CD14-positive monocyte (primary cell): ENCODE results near the gene RAB10. TPM values are rescaled to one million over a fixed set of nuclear protein-coding genes. Genes with fewer than 3 reads are reported as not detected.

Source experiments
- DNase-seq, 3 donors: peaks; one replicate each; pipeline ENCODE4 v3.0.0-alpha.2; 2011 to 2022
- H2AFZ ChIP-seq: 2 replicates; pipeline ENCODE4 v1.6.0; 2012; ENCODE audit warnings: mild to moderate bottlenecking, low read depth, low read length, inconsistent platforms; ENCODE audit not compliant: insufficient read depth, poor library complexity, severe bottlenecking
- H3K27ac ChIP-seq, 2 donors: 1 replicate in 1 of 2; 2 replicates in 1 of 2; pipeline ENCODE4 v1.5.1; 2012 to 2013; ENCODE audit warnings: low read length in 2 of 2, control low read depth in 1 of 2, inconsistent platforms in 1 of 2, low read depth in 1 of 2, mild to moderate bottlenecking in 1 of 2
- H3K27me3 ChIP-seq, 2 donors: one replicate each; pipeline versions ENCODE4 v1.6.0 to v1.6.1; 2011 to 2013; ENCODE audit warnings: low read length in 2 of 2; ENCODE audit not compliant: control insufficient read depth in 2 of 2, insufficient read depth in 2 of 2
- H3K36me3 ChIP-seq, 2 donors: replicated peaks in 1 of 2; 1 replicate in 1 of 2; 2 replicates in 1 of 2; pipeline versions ENCODE4 v1.5.1 to v1.6.1; 2012 to 2013; ENCODE audit warnings: low read length in 2 of 2, control low read depth in 1 of 2, inconsistent platforms in 1 of 2, mild to moderate bottlenecking in 1 of 2; ENCODE audit not compliant: insufficient read depth in 2 of 2, control insufficient read depth in 1 of 2
- H3K4me1 ChIP-seq, 2 donors: 1 replicate in 1 of 2; 2 replicates in 1 of 2; pipeline versions ENCODE4 v1.5.1 to v1.6.1; 2012 to 2013; ENCODE audit warnings: low read length in 2 of 2, control low read depth in 1 of 2, inconsistent platforms in 1 of 2, mild to moderate bottlenecking in 1 of 2, moderate library complexity in 1 of 2; ENCODE audit not compliant: insufficient read depth in 2 of 2, control insufficient read depth in 1 of 2
- H3K4me2 ChIP-seq: replicated peaks from 2 replicates; pipeline ENCODE3; 2012; ENCODE audit warnings: low read length, moderate library complexity, mild to moderate bottlenecking; ENCODE audit not compliant: poor library complexity, severe bottlenecking; ENCODE audit errors: extremely low read depth
- H3K4me3 ChIP-seq, 3 experiments: fragments of 200-600 bp in 1 of 3; sonication (generic) in 1 of 3; replicated peaks in 1 of 3; 1 replicate in 2 of 3; 2 replicates in 1 of 3; pipeline ENCODE4 v1.5.1; 2011 to 2013; ENCODE audit warnings: low read length in 3 of 3, mild to moderate bottlenecking in 3 of 3, control low read depth in 2 of 3, low read depth in 2 of 3, inconsistent platforms in 1 of 3, moderate library complexity in 1 of 3
- H3K79me2 ChIP-seq: 2 replicates; pipeline ENCODE4 v1.6.0; 2012; ENCODE audit warnings: mild to moderate bottlenecking, control low read depth, inconsistent platforms, low read length, moderate library complexity; ENCODE audit not compliant: insufficient read depth
- H3K9ac ChIP-seq: 2 replicates; pipeline ENCODE4 v1.6.0; 2017; ENCODE audit warnings: low read length, mild to moderate bottlenecking; ENCODE audit not compliant: insufficient read depth, poor library complexity, severe bottlenecking
- H3K9me3 ChIP-seq, 2 donors: replicated peaks in 1 of 2; 1 replicate in 1 of 2; 2 replicates in 1 of 2; pipeline versions ENCODE4 v1.5.1 to v1.6.1; 2012 to 2013; ENCODE audit warnings: low read length in 2 of 2, control low read depth in 1 of 2; ENCODE audit not compliant: control insufficient read depth in 1 of 2, insufficient read depth in 1 of 2
- H4K20me1 ChIP-seq: 2 replicates; pipeline ENCODE4 v1.6.0; 2012; ENCODE audit warnings: mild to moderate bottlenecking, low read length, control low read depth, moderate library complexity; ENCODE audit not compliant: insufficient read depth
- H3K27ac Mint-ChIP-seq, 7 donors: one replicate each; pipeline ENCODE4 v1.8.0; 2020; ENCODE audit warnings: mild to moderate bottlenecking in 7 of 7, mixed read lengths in 7 of 7, moderate library complexity in 6 of 7, inconsistent platforms in 2 of 7
- H3K27me3 Mint-ChIP-seq, 3 donors: one replicate each; pipeline ENCODE4 v1.8.0; 2021 to 2022; ENCODE audit warnings: low read depth in 3 of 3, mild to moderate bottlenecking in 3 of 3, mixed read lengths in 3 of 3, moderate library complexity in 3 of 3, inconsistent platforms in 1 of 3
- H3K36me3 Mint-ChIP-seq, 2 donors: one replicate each; pipeline ENCODE4 v1.8.0; 2020; ENCODE audit warnings: mixed read lengths in 2 of 2, inconsistent platforms in 1 of 2, mild to moderate bottlenecking in 1 of 2
- H3K4me1 Mint-ChIP-seq: one replicate; pipeline ENCODE4 v1.8.0; 2020; ENCODE audit warnings: mild to moderate bottlenecking, mixed read lengths
- H3K4me3 Mint-ChIP-seq, 2 donors: one replicate each; pipeline ENCODE4 v1.8.0; 2020; ENCODE audit warnings: mild to moderate bottlenecking in 2 of 2, mixed read lengths in 2 of 2, moderate library complexity in 1 of 2
- H3K9me3 Mint-ChIP-seq, 7 donors: one replicate each; pipeline ENCODE4 v1.8.0; 2020 to 2022; ENCODE audit warnings: mixed read lengths in 7 of 7, mild to moderate bottlenecking in 6 of 7, moderate library complexity in 6 of 7, inconsistent platforms in 2 of 7
- WGBS: methylation state at CpG from one replicate; pipeline ENCODE4 v1.1.5; 2013; ENCODE audit warnings: missing lambda C conversion rate; ENCODE audit not compliant: insufficient coverage; 5-methylcytosine and 5-hydroxymethylcytosine counted together
- intact Hi-C, 2 donors: fragments of 100-400 bp; cut with micrococcal nuclease; formaldehyde crosslinking; loops; one replicate each; pipeline versions ENCODE4 v1.15.0 to v1.15.1; 2023
- polyA plus RNA-seq, 3 donors: library from polyadenylated mRNA; depleted of rRNA in 1 of 3; unstranded in 2 of 3; stranded (reverse) in 1 of 3; fragments of 300-500 nt in 2 of 3; fragments of >200 nt in 1 of 3; fragmentation: Illumina TruSeq in 2 of 3; gene quantifications; 1 replicate in 2 of 3; 2 replicates in 1 of 3; pipeline ENCODE4 v1.2.3, GENCODE V29; 2012 to 2021
- TF ChIP-seq, protein P1 (sequence below): fragments of 200-600 bp; IDR thresholded peaks from one replicate; pipeline ENCODE4 v1.8.0; 2022; ENCODE audit warnings: antibody characterized with exemption, mild to moderate bottlenecking

RAB10 gene
- polyA plus RNA-seq, 3 donors = 38.6 to 258 (median 202) TPM

DNA sequence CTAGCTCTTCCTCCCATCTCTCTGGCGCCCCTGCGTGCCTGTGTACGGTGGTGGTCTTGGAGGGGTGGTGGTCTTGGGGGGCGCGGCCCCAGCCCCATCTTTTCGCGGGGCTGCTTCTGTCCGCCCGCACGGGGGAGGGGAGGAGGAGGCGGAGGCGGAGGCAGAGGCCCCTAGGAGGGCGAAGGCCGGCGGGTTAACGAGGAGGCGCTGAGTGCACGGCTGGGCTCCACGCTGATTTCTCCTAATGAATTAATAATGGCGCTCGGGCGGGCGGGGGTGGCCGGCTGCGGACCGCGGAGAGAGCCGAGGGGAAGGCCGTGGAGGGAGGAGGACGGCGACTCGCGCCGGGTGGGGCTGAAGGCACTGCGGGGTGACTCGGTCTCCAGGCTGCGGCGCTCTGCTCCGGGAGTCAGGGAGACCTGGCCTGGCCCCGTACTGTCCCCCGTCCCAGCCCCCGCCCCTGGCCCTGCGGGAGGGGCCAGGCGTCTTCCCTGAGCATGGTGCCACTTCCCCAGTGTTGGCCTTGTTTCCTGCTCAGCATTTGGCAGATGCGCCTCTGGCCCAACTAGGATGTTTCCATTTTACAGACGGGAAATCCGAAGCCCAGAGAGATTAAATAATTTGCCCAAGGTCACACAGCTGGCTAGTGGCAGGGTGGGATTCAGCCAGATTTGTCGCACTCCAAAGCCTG, 145.0 kb downstream of the RAB10 start:
- H3K4me1 ChIP-seq = peaks cover 10 to 14% of the 10 kb centered on the region in 2 donors
- H4K20me1 ChIP-seq = no peaks in the 10 kb centered on the region
- H3K36me3 Mint-ChIP-seq = peaks cover 2 to 16% of the 10 kb centered on the region in 2 donors
- peaks cover 8 to 42% of the 10 kb centered on the region in 2 donors for H3K27me3 ChIP-seq
- H3K36me3 ChIP-seq = no peaks in the 10 kb centered on the region
- TF ChIP-seq, protein P1, sequence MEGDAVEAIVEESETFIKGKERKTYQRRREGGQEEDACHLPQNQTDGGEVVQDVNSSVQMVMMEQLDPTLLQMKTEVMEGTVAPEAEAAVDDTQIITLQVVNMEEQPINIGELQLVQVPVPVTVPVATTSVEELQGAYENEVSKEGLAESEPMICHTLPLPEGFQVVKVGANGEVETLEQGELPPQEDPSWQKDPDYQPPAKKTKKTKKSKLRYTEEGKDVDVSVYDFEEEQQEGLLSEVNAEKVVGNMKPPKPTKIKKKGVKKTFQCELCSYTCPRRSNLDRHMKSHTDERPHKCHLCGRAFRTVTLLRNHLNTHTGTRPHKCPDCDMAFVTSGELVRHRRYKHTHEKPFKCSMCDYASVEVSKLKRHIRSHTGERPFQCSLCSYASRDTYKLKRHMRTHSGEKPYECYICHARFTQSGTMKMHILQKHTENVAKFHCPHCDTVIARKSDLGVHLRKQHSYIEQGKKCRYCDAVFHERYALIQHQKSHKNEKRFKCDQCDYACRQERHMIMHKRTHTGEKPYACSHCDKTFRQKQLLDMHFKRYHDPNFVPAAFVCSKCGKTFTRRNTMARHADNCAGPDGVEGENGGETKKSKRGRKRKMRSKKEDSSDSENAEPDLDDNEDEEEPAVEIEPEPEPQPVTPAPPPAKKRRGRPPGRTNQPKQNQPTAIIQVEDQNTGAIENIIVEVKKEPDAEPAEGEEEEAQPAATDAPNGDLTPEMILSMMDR = no peak
- peak overlapping the region; percentile 72 for H3K4me2 ChIP-seq
- peaks cover 20% of the 10 kb centered on the region for H3K4me1 Mint-ChIP-seq
- H3K9me3 Mint-ChIP-seq = peaks cover 0 to 6% (median 2%) of the 10 kb centered on the region in 7 donors
- no peak overlapping the region for H3K27ac ChIP-seq
- peak overlapping the region; percentile 80 for H2AFZ ChIP-seq
- peak overlapping the region; percentile 26 to 75 (median 31) for H3K4me3 ChIP-seq
- intact Hi-C loops = no loop called here
- H3K9ac ChIP-seq = peak overlapping the region; percentile 40
- peak; percentile 14 to 40 (median 25) for DNase-seq
- H3K27ac Mint-ChIP-seq = no peak overlapping the region
- 3% methylated on average over 41 of the region's 48 CpGs for WGBS
- H3K79me2 ChIP-seq = no peaks in the 10 kb centered on the region
- no peaks in the 10 kb centered on the region for H3K9me3 ChIP-seq
- peak overlapping the region; percentile 59 to 84 for H3K4me3 Mint-ChIP-seq
- peaks cover 44 to 71% (median 50%) of the 10 kb centered on the region in 3 donors for H3K27me3 Mint-ChIP-seq

DNA sequence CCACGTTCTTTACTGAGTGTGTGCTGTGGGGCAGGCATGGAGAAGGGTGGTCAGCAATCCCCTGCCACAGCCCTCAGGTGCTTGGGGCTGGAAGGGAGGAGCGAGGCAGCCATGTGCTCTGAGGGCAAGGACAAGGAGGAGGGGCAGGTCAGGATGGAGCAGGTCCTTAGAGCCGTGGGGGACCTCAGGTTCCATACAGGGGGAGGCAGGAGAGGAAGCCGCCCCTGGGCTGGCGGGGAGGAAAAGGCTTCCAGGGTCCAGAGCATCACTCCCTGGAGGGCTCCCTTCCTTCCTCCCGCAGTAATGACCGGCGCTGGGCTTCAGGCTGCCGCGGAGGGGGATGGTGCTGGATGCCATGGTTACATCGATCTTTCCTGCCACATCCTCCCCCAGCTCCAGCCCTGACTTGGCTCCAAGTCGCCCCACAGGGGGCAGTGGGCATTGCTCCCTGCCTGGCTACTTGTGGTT, 145.6 kb downstream of the RAB10 start:
- peak overlapping the region; percentile 80 for H2AFZ ChIP-seq
- peak overlapping the region in 1 of 3 experiments; percentile 75 for H3K4me3 ChIP-seq
- WGBS = 29% methylated on average over 5 of the region's 12 CpGs
- no peaks in the 10 kb centered on the region for H3K79me2 ChIP-seq
- H3K4me2 ChIP-seq = peak overlapping the region; percentile 72
- Mint-ChIP-seq H3K9me3 (peaks cover 0 to 4% (median 2%) of the 10 kb centered on the region in 7 donors), H3K4me1 (peaks cover 20% of the 10 kb centered on the region), H3K27me3 (peaks cover 39 to 68% (median 47%) of the 10 kb centered on the region in 3 donors), H3K36me3 (peaks cover 0 to 14% of the 10 kb centered on the region in 2 donors), H3K4me3 (peak overlapping the region; percentile 59 to 84), H3K27ac (no peak overlapping the region)
- H3K4me1 ChIP-seq = peaks cover 13 to 19% of the 10 kb centered on the region in 2 donors
- H3K9me3 ChIP-seq = no peaks in the 10 kb centered on the region
- no peak overlapping the region for H3K27ac ChIP-seq
- intact Hi-C loops = no loop called here
- H3K36me3 ChIP-seq = no peaks in the 10 kb centered on the region
- H4K20me1 ChIP-seq = no peaks in the 10 kb centered on the region
- peak overlapping the region; percentile 40 for H3K9ac ChIP-seq
- no peak for DNase-seq
- TF ChIP-seq, protein P1 = no peak
- H3K27me3 ChIP-seq = peaks cover 3 to 38% of the 10 kb centered on the region in 2 donors
